ENCODE data around the gene GSTM3.
"Not testable (repeated sequence)": the region's sequence is repeated elsewhere in the genome, so short reads cannot be mapped to it uniquely, and the experiment has no call there.

The GSTM3 gene

DNA sequence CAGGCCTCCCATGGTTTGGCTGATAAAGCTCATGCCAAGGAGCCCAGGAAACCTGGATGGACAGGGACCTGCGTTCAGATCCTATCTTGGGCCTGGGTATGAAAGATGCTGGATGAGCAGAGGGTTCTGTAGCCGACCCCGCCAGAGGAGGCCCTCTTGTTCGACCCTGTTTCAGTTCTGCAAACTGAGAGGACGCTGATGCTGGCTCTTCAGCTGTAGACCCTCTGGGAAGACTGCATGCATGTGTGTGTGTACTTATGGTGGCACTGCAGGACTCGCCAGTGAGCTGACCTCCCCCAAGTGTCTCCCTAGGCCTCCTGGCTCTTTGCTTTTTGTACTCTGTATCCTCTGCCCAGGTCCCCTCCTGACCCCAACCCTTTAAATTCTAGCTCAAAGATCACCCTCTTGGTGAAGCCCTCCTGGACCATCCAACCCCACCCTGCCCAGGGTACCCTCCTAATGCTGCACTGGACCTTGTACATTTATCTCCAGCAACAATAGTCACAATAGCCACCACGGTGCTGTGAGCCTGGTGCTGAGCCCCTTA lies 21.3 kb upstream of the GSTM3 start:
- DNase-seq (ENCODE audit: low spot score), result no peak

DNA sequence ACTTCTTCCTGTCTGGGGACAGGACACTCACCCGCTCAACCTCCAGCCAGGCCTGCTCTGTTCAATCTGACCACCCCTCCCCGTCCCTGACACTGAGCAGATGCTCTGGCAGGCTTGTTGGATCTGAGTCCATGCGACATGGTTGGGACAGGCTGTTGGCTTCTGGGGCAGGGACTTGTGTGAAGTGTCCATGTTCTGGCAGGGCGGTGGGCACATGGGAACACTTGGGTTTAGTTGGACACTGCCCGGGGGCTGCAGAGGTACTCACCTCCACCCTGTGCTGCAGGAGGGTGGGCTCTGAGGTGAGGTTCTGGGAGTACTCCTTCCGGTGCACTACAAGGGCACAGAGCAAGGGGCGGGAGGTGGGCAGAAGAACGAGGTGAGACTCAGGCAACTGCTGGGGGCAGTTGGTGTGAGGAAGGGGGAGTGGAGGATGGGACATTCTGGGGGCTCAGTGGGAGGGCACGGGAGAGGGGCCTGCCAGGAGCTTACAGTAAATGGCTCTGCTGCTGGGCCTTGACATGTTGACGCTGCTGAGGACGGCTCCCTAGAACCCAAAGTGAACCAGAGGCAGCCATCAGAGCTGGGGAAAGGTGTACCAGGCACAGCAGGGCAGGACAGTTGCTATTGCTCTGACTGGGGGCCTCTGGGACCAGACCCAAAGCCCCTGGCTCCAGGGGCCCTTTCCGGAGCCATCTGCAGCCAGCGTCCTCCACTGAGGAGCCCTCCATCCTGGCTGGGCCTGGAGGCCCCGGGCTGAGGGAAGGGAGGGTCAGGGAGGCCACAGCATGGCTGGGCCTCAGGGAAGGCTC lies 20.6 kb upstream of the GSTM3 start:
- DNase-seq (ENCODE audit: low spot score), result no peak

DNA sequence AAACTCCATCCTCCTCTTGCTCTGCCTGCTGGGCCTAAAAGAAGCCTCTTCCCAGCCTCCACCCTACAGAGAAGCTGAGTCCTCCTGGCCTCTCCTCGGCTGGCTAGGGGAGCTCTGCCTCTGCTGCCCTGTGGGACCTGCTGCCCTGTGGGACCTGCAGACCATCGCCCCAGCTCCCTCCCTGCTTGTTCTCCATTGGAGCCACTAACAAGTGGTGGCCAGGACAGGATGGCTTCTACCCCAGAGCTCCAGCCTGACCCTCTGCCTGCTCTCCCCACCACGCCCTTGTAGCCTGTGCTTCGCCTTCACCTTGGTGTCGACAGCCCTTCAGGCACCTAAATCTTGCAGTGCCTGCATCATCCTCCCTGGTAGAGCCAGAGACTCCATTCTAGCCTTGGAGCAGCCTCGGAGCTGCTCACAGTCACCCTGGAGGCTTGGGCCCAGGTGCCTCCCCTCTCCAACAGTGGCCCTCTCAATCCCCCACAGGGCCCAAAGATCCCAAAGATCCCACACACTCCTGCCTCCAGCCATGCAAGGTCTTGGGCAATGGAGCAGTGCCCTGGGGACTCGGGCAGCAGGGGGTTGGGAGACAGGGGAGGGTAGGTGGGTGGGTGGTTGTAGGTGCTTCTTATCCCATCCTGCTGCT lies 19.9 kb upstream of the GSTM3 start:
- DNase-seq (ENCODE audit: low spot score), result no peak

DNA sequence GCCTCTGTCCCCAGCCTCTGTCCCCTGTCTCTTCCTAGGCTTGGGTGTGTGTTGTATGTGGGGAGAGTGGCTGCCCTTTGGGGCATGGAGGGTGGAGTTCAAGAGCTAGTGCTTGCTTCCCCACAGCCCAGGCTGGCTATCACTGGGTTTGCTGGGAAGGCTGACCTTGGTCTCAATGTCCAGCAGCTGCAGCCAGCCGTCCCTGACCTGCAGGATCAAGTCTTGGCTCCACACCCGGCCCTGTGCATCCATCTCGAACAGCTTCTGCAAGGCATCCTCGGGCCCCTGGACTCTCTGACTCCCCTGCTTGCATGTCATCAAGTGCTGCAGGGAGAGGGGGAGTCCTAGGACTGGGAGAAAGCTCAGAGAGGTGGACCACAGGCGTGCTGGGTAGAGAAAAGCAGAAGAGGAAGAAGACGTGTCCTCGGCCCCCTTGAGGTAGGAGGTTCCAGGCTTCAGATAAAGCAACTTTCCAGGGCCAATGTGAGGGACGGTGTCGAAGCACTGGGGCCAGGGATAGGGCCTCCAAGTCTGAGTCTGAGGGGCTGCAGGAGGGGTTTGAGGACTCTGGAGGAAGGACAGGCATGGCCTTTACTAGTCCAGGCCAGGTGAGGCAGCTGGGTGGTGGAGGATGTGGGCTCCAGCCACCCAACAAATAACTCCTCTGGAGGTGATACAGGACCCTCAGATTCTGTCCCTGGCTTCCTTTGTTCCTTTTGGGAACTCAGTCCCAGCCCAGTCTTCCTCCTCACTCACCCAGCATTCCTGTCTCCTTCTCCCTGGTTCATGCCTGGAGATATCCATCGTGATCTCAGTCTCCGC lies 18.9 kb upstream of the GSTM3 start:
- no peak for DNase-seq (ENCODE audit: low spot score)

DNA sequence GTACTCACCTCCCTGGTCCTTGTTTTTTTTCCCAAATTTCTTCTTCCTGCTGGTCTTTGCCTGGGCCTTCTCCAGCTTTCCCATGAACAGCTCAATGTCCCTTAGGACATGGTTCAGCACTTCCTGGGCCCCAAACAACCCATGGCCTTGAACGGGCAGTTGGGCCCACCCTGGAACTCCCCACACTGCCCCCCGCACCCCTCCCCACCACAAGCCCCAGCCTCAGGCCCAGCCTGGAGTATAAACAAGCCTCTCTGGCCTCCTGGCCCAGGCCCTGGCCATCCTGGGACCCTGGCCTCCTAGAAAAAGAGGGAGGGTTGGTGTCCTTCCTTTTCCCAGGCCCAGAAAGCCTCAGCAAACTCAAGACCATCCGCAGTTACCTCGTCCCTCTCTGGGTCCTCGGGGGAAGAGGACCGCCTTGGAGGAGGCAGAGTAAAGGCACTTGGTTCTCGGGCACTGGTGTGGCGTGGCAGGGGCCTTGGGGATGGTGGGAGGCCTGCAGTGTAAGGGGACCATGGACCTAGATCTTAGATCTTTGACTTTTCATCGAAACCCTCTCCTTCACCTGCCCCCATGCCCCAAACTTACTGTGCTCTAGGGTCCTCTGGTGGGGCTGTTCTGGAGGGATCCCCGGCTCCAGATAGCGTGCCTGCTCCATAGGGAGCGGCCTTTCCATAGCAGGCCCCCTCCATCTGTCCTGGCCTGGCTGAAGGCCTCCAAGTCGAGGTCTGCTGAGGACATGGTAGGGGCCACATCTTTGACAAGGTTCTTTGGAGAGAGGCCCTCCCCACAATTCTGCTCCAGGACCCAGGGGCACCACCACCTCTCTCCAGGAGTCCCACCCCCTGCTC lies 17.3 kb upstream of the GSTM3 start:
- DNase-seq (ENCODE audit: low spot score), result no peak

DNA sequence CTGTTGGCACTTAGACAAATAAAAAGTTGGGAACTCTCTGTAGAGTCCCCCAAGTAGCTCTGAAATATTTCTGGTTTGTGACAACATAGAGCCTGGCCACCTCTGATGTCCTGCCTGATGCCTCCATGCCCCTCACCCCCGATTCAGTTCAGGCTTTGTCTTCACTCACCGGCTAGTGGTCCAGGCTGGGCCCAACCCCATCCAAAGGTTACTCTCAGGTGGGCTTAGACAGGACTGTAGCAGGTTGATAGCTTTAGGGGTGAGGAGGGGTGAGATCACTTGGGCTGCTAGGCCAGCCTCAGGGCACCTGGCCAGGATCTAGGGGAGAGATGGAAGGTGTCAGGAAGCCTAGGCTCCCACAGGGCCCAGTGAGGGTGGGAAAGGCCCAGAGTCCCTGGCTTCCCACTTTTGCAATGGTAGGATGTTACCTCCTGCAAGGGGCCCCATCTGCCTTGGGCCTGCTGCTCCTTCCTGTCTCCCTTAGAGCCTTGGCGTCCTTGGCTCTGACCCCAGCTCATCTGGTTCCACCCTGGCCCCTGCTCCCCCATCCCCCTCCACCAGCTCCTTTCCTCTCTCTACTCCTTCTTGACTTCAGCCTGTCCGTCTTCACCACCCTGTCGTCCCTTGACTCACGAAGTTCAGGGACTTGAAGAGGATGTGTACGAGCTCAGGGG lies 16.1 kb upstream of the GSTM3 start:
- no peak for DNase-seq (ENCODE audit: low spot score)

DNA sequence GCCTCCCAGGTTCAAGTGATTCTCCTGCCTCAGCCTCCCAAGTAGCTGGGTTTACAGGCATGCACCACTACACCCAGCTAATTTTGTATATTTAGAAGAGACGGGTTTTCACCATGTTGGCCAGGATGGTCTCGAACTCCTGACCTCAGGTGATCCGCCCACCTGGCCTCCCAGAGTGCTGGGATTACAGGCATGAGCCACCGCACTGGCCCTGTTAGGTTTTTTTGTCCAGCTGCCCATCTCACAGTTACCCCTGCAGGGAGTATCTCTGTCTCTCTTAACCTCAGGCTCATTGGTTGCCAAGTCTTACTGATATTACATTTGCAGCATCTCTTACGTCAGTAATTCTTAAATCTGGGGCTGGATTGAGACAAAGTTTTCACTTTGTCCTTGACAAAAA lies 15.5 kb upstream of the GSTM3 start:
- not testable (repeated sequence) for DNase-seq (ENCODE audit: low spot score)

DNA sequence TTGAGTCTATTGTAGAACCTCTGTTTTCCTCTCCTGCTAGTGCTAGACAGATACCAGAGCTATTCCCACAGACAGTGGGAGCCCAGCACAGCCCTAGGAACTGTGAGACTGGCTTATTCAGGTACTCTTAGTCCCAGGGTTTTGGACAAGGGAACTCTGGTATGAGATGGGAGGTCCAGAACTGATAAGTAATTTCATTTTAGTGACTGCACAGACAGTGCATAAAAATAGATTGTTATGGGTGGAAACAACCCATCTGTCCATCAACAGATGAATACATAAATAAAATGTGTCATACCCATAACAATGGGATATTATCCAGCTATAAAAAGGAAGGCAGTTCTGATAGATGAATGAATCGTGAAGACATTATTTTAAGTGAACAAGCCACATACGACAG lies 13.9 kb upstream of the GSTM3 start:
- no peak for DNase-seq (ENCODE audit: low spot score)

DNA sequence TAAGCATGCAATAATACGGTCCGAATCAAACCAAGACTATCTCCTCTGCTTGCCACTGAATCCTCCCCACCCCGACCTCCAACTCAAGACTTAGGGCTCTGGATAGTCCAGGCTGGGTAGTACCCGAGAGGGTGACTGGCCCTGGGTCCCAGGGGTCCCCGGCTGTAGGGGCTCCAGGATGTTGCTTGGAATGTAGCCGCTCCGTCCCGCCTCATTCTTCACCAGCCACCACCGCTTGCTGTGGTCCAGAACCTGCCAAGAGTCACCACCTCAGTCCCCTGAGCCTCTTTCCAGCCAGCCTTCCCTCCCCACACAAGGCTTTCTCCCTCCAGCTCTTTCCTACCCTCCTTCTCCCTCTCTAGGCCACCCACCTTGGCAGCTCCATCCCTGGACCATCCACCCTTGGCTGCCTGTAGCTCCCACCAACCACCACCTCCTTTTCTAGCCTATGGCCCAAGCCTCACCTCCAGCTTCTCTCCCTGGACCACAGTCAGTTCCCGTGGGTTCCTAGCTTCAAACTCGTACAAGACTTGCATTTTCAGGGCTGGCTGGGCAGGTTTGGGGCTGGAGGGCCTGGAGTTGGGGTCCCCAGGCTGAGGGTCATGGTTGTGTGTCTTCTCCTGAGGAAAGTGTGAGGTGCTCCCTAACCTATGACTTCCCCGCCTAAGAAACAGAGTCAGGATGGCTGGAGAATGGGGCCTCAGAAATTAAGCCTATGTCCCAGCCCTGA lies 10.9 kb upstream of the GSTM3 start:
- DNase-seq (ENCODE audit: low spot score), result no peak

DNA sequence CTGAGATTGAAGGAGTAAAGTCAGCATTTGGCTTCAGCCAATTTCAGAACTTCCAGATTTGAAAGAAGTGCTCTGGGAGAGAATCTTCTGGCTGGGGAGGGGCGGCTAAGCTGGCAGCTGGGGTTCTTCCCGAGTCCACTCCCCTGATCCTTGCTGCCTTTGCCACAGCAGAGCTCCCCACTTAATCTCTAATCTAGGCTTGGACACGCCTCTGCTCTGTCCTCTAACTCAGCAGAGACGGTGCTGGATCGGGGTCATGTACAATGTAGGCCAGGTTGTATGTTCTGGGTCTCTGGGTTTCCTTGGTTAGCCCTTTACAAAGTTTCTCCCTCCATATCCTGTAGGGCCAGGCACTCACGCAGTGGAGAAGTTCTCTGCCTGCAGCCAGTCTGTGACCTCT lies 10.1 kb upstream of the GSTM3 start:
- no peak for DNase-seq (ENCODE audit: low spot score)

DNA sequence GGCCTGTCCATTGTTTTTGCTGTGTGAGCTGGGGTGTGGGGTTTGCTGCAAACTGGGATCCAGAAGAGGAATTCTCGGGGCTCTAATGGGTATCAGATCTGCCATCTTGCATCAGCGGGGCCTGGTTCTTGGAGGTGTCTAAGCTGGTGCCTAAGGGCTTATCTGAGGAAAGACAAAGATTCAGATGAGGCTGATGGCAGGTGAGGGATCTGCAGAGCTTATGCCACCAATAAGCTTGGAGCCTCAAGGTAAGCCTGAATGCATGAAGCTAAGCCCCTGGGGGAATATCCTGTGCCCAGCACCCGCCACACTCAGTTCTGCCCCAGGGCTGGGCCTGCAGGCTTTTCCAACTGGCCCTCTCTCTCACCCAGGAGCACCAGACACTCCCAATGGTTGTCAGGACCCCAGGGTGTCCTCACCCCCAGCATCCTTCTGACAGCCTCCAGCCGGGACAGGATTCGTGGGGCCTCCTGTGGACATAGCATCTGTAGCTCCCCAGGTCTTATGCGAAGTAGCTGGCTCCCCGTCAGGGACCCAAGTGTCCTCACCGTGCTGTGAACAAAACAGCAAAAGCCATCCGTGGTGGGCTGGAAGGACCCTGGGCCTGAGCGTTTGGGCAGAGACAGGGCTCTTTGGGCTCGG lies 9.5 kb upstream of the GSTM3 start:
- DNase-seq (ENCODE audit: low spot score), result no peak

DNA sequence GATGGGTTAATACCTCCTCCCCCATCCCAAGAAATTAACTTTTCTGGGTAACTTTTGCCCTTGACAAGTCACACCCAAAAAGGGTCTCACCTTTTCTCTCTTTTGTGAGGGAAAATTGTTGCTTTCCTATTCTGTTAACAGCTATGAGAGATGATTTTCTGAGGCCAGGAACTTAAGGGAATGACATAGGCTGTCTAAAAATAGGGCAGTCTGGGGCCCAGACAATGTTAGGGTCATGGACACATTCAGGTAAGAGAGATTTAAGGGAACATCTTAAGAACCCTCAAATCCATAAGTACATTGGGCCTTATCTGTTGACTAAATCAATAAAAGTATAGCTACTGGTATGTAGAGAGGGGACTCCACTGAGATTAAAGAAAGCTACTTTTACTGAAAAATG lies 8.4 kb upstream of the GSTM3 start:
- DNase-seq (ENCODE audit: low spot score), result no peak

DNA sequence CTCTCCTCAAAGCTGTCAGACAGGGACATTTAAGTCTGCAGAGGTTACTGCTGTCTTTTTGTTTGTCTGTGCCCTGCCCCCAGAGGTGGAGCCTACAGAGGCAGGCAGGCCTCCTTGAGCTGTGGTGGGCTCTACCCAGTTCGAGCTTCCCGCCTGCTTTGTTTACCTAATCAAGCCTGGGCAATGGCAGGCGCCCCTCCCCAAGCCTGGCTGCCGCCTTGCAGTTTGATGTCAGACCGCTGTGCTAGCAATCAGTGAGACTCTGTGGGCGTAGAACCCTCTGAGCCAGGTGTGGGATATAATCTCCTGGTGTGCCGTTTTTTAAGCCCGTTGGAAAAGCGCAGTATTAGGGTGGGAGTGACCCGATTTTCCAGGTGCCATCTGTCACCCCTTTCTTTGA lies 7.5 kb upstream of the GSTM3 start:
- DNase-seq (ENCODE audit: low spot score), result not testable (repeated sequence)

DNA sequence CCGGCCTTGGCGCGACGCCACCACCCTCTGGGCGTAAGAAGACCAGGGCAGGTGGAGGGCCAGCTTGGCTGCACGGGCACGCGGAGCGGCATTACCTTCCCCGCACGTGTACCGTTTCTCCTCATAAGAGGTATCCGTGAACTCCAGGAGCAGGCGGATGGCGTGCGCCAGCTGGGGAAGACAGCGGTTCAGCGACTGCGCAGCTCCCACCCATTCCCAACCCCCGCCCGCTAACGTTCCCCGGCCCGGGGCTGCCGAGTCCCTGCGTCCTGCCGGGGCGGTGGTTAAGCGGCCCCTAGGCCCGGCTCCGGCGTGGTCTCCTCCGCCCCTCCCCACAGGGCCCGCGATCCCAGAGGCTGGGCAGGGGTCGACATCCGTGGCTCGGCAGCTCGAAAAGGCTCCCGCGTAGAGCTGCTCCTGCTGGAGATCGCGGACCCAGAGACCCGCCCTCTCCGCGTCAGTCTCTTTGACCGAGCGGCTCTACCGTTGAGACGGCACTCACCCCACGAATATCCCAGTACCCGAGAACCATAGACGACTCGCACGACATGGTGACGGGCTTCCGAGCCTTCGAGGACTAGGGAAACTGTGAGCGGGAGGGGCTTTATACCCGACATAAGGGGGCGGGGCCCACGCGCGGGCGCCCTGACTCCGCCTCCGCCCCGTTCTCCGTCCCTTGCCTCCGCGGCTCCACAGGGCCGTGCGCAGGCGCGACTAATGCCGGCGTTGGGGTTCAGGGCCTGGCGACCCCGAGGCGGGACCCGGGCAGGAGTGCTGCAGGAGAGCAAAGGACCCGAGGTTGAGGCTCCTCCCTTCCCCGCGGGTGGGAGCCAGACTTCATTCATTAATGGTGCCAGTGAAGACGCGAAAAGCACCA lies 862 bp downstream of the GSTM3 start:
- peak; percentile 95 for DNase-seq (ENCODE audit: low spot score)

DNA sequence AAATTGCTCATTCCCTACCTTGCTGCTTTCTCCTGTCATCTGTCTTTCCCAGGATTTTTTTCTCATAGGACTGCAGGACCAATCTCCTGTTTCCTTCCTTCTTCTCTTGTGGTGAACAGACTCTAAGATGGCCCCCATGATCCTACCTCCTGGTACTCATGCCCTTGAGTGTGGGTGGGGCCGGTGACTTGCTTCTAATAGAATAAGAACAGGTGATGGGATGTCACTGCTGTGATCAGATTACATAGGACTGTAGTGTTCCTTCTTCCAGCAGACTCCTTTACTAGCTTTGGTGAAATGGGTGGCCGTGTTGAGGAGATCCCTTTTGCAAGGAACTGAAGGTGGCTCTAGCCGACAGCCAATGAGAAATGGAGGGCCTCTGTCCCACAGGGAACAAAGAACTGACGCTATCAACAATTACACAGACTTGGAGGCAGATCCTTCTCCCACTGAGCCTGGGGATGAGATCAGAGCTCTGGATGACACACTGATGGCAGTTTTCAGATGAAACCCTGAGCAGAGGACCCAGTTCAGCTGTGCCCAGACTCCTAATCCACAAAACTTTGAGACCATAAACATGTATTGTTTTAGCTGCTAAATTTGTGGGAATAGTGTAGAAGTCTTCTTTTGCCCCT lies 7.5 kb downstream of the GSTM3 start:
- DNase-seq (ENCODE audit: low spot score), result no peak

DNA sequence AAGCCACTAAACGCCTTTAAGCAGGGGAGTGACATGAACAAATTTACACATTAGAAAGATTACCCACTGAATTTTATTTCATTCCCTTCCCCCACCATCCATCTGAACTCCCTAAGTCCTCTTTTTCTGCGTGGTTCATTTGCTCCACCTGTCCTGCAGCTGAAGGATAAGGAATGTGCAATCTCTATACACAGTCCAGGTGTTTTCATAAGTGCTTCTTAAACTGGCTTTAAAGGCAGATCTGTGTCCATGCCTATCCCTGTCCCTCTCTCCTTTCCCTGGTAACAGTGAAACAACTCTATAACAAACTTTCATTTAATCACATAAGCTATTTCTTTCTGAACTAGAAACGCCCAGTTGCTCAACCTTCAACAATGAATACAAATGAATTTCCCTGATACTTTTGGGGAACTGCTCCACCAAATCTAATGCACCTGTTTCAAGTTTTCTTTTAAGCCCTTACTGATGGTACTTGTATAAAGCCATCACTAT lies 8.4 kb downstream of the GSTM3 start:
- DNase-seq (ENCODE audit: low spot score), result no peak

DNA sequence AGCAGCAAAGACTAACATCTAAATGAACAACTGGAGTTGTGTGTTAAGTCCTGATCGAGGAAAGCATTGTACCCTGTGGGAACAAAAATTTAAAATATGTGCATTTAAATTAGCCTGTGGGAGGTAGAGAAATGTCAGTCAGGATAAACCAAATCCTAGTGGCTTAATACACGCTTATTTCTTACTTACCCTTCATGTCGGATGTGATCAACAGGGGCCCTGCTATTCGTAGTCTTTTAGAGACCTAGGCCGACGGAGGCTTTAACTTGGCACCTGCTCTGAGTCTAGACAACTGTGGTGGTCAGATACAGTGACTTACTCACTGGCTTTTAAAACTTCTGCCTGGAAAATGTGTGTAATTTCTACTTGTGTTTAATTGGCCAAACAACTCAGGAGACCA lies 10.2 kb downstream of the GSTM3 start:
- no peak for DNase-seq (ENCODE audit: low spot score)

DNA sequence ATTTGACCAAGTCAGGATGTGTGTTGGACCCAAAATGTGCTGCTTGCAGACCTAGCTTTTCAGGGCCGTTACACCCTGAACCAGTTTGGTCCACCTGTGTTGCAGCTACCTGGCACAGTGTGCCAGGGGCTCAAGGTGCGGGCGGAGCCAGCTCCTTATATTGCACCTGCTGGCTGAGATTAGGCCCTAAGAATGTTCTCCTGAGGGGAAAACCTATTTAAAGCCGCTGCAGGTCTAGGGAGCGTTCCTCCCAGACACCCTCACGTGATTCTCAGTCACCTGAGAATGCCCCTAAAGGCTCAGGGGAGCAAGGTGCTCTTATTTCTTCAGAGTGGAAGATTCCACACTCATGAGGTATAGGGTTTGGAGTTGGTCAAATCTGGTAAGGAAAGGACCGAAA lies 12.0 kb downstream of the GSTM3 start:
- DNase-seq (ENCODE audit: low spot score), result no peak
